Measurements from ENCODE around the gene GLYR1. TPM values are rescaled to one million over a fixed set of nuclear protein-coding genes. Genes with fewer than 3 reads are reported as not detected.
A peak's percentile ranks its signal among the peaks of the same experiment; 100 is the strongest.

GLYR1 gene
- total and polyA plus RNA-seq, 9 of the 15 experiments (the other 6 are each of a cell fraction or from before 2014, with no cell fraction given), result 6.7 to 99.2 (median 60.2) TPM

- Histone ChIP-seq H3K9ac (ENCODE audit: insufficient read depth in 1 of 2, low read depth in 2 of 2, low read length in 2 of 2) (peak overlapping the region in 1 of 2 experiments; percentile 71; a peak in 2 of 4 replicates), H3K9me1 (ENCODE audit: control insufficient read depth, insufficient read depth, low read length) (no peaks in the 10 kb centered on the region), H3K79me2 (ENCODE audit: control insufficient read depth, insufficient read depth, low read length) (no peaks in the 10 kb centered on the region), H2AFZ (ENCODE audit: low read depth, low read length) (no peak overlapping the region), H4K20me1 (replicated peaks; ENCODE audit: control insufficient read depth, insufficient read depth, low read length) (no peaks in the 10 kb centered on the region), H3K4me2 (ENCODE audit: insufficient read depth, low read length) (no peak overlapping the region), H3K9me3 (replicated peaks; ENCODE audit: control insufficient read depth, insufficient read depth, low read depth, low read length) (no peaks in the 10 kb centered on the region), H3K4me1 (replicated peaks in 1 of 2; ENCODE audit: control insufficient read depth in 2 of 2, insufficient read depth in 2 of 2, low read length in 2 of 2) (peaks cover 3 to 10% of the 10 kb centered on the region in 2 experiments; a peak in 3 of 5 replicates), H3K27ac (ENCODE audit: extremely low read depth, low read depth, low read length) (no peak overlapping the region), H3K27me3 (ENCODE audit: control insufficient read depth in 2 of 2, insufficient read depth in 2 of 2, low read length in 2 of 2) (no peaks in the 10 kb centered on the region), H3K36me3 (ENCODE audit: control insufficient read depth, insufficient read depth, low read length) (no peaks in the 10 kb centered on the region), H3K4me3 (no peak overlapping the region)
- CTCF ChIA-PET (ENCODE audit: low intra/inter-chr PET ratio), result no interaction called here
- DNase-seq (ENCODE audit: extremely low read depth in 1 of 4, low spot score in 3 of 4), result no peak
- POLR2A ChIA-PET, result interaction anchor here (0.5 to 1.1 kb wide), 2 partner anchors 29 to 33 kb away, joined by 3 to 4 read pairs; no protein-coding TSS in a partner anchor
- in situ Hi-C loops (cut with MboI) (no loop called here), intact Hi-C loops (cut with micrococcal nuclease) (no loop called here)
- FAIRE-seq, result no peak
- no TSS peak for BruUV-seq (replicated peaks)
- TF ChIP-seq BCOR (IDR thresholded peaks at IDR 0.05) (peak; percentile 79), HDAC2 (IDR thresholded peaks at IDR 0.05) (peak; percentile 42; the same call in 1 of the 2 replicates), NFATC3 (IDR thresholded peaks at IDR 0.05) (no peak), ZNF263 (CRISPR knock-in tag; IDR thresholded peaks at IDR 0.05; ENCODE audit: borderline replicate concordance) (no peak), GABPB1 (CRISPR knock-in tag; IDR thresholded peaks at IDR 0.05) (no peak), HNRNPUL1 (IDR thresholded peaks at IDR 0.05; ENCODE audit: low read length) (no peak), FOXJ2 (tag; IDR thresholded peaks at IDR 0.05) (no peak), ILK (tag; IDR thresholded peaks at IDR 0.05; ENCODE audit: borderline replicate concordance, low read depth) (no peak), NFIX (CRISPR knock-in tag; IDR thresholded peaks at IDR 0.05; ENCODE audit: low read depth) (no peak), NELFE (IDR thresholded peaks at IDR 0.05; ENCODE audit: insufficient read depth, insufficient read length) (no peak), KDM1A (IDR thresholded peaks at IDR 0.05) (peak in 1 of 2 experiments; percentile 52; a peak in 1 of 4 replicates), ZNF175 (CRISPR knock-in tag; IDR thresholded peaks at IDR 0.05; ENCODE audit: low read depth) (no peak), C11orf30 (IDR thresholded peaks at IDR 0.05; ENCODE audit: low read depth) (no peak), TAF7 (tag; IDR thresholded peaks at IDR 0.05) (no peak), PATZ1 (CRISPR knock-in tag; IDR thresholded peaks at IDR 0.05; ENCODE audit: borderline replicate concordance) (no peak), MXD1 (CRISPR knock-in tag; IDR thresholded peaks at IDR 0.05; ENCODE audit: borderline replicate concordance, poor library complexity, severe bottlenecking) (no peak), RBM25 (IDR thresholded peaks at IDR 0.05; ENCODE audit: low read depth, low read length, severe bottlenecking) (peak; percentile 58)
- 88% methylated on average over 1 of the region's 2 CpGs for WGBS (ENCODE audit: insufficient coverage, low coverage, missing lambda C conversion rate)
- ATAC-seq, result no peak
Measured at GRCh38 chr16:4776141-4776705, 70.9 kb downstream of the GLYR1 start.

Measured in K562 (cell line).